ENCODE data around the gene ARFGAP2. TPM values are rescaled to one million over a fixed set of nuclear protein-coding genes. Genes with fewer than 3 reads are reported as not detected.

ARFGAP2 gene
- polyA plus RNA-seq, 1 donor from 2014 or later, result 213 TPM

DNA sequence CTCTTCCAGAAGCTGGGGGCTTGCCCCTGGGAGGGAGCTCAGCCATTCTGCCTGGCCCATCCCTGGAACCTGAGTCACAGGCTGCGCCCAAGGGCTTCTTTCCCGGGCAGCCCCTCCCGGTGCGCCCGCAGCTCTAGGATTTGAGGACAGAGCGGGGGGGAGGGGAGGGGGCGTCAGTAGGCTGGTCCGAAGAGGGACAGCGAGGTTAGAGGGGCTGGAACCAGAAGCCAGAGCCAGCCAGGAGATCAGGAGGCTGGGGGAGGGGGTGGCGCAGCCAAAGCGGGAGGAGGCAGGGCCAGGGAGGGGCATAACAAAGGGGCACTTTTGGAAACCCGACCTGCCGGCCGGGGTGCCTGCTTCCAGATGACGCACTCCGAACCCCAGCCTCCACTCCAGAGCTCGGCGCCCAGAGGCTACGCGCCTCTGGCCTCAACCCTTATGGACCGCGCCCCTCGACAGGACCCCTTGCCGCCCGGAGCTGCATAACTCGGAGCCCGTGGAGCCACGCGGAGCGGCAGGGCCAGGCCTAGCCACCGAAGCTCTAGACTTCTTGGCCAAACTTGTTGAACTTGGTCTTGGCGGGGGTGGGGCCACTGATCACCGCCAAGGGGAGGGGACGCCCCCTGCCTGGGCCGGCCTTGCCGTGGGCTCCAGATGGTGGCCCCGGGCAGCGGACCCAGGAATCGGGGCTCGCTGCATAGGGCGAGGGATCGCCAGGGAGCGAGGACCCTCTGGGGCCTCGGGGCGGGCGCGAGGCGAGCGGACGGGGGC, 8.8 kb upstream of the ARFGAP2 start:
- Histone ChIP-seq H3K27me3 (ENCODE audit: insufficient read depth, low read depth, low read length) (peaks cover 50% of the 10 kb centered on the region), H3F3A (ENCODE audit: insufficient read depth, low read length, poor library complexity, severe bottlenecking) (no peaks in the 10 kb centered on the region), H3K36me3 (ENCODE audit: insufficient read depth, low read length) (no peaks in the 10 kb centered on the region), H4K20me1 (ENCODE audit: insufficient read depth) (no peaks in the 10 kb centered on the region), H3K4me3 (ENCODE audit: low read length) (peak overlapping the region; percentile 45), H3K9me3 (ENCODE audit: low read length) (no peaks in the 10 kb centered on the region), H3K9ac (ENCODE audit: low read length) (no peak overlapping the region), H3K27ac (ENCODE audit: low read length) (no peak overlapping the region), H3K9me2 (ENCODE audit: insufficient read depth, low read length) (no peaks in the 10 kb centered on the region), H2AFZ (ENCODE audit: low read depth, low read length) (no peak overlapping the region), H3K79me2 (replicated peaks; ENCODE audit: insufficient read depth, low read length) (no peaks in the 10 kb centered on the region), H3K4me2 (ENCODE audit: low read length) (no peak overlapping the region)
- no peak for TF ChIP-seq POLR2AphosphoS5 (IDR thresholded peaks at IDR 0.05)
- TF ChIP-seq, protein P1, sequence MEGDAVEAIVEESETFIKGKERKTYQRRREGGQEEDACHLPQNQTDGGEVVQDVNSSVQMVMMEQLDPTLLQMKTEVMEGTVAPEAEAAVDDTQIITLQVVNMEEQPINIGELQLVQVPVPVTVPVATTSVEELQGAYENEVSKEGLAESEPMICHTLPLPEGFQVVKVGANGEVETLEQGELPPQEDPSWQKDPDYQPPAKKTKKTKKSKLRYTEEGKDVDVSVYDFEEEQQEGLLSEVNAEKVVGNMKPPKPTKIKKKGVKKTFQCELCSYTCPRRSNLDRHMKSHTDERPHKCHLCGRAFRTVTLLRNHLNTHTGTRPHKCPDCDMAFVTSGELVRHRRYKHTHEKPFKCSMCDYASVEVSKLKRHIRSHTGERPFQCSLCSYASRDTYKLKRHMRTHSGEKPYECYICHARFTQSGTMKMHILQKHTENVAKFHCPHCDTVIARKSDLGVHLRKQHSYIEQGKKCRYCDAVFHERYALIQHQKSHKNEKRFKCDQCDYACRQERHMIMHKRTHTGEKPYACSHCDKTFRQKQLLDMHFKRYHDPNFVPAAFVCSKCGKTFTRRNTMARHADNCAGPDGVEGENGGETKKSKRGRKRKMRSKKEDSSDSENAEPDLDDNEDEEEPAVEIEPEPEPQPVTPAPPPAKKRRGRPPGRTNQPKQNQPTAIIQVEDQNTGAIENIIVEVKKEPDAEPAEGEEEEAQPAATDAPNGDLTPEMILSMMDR (IDR thresholded peaks at IDR 0.05; ENCODE audit: poor library complexity, severe bottlenecking), result no peak
- no peak for TF ChIP-seq EP300 (conservative IDR thresholded peaks at IDR 0.05; ENCODE audit: poor library complexity, severe bottlenecking)
- TF ChIP-seq EZH2 (IDR thresholded peaks at IDR 0.05; ENCODE audit: borderline replicate concordance, insufficient read depth, low read length, poor library complexity, severe bottlenecking), result no peak
- TF ChIP-seq REST (IDR thresholded peaks at IDR 0.05; ENCODE audit: borderline replicate concordance), result no peak
- no peak for TF ChIP-seq SMC3 (conservative IDR thresholded peaks at IDR 0.05; ENCODE audit: poor library complexity)
- no peak for TF ChIP-seq TAF1 (IDR thresholded peaks at IDR 0.05; ENCODE audit: low read depth)
- no peak for TF ChIP-seq RAD21 (conservative IDR thresholded peaks at IDR 0.05)
- TF ChIP-seq MXI1 (conservative IDR thresholded peaks at IDR 0.05; ENCODE audit: poor library complexity, severe bottlenecking), result no peak

DNA sequence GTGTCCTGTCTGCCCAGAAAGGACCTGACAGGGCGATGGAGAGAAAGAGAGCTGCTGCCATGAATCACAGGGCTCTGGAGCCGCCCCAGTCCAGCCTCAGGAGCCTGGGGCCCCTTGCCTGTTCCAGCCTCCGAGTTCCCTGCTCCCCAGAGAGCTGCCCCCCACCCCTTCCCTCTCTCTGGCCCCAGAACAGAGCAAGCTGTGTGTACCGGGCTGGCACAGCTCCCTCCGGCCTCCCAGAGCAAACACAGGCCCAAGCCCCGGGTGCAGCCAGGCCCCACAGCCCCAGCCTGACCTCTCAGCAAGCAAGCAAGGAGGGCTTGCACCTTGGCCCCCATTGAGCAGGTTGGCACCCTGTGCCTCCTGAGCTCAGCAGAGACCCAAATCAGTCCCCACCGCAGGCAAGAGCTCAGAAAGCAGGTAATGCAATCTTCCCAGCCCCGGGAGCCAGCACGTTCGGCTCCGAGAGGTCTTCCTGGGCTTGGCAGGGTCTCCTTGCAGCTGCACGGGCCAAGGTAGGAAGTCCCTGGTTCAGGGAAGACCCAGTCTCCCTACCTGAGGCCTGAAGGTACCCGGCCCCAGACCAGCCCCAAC, 8.1 kb upstream of the ARFGAP2 start:
- H3K79me2 ChIP-seq (replicated peaks; ENCODE audit: insufficient read depth, low read length), result no peaks in the 10 kb centered on the region
- H3K4me2 ChIP-seq (ENCODE audit: low read length), result no peak overlapping the region
- no peaks in the 10 kb centered on the region for H4K20me1 ChIP-seq (ENCODE audit: insufficient read depth)
- H3K9me2 ChIP-seq (ENCODE audit: insufficient read depth, low read length), result no peaks in the 10 kb centered on the region
- H3K36me3 ChIP-seq (ENCODE audit: insufficient read depth, low read length), result no peaks in the 10 kb centered on the region
- no peak for TF ChIP-seq RAD21 (conservative IDR thresholded peaks at IDR 0.05)
- no peak for TF ChIP-seq EP300 (conservative IDR thresholded peaks at IDR 0.05; ENCODE audit: poor library complexity, severe bottlenecking)
- no peak for TF ChIP-seq TAF1 (IDR thresholded peaks at IDR 0.05; ENCODE audit: low read depth)
- TF ChIP-seq, protein P1 (IDR thresholded peaks at IDR 0.05; ENCODE audit: poor library complexity, severe bottlenecking), result no peak
- no peak for TF ChIP-seq EZH2 (IDR thresholded peaks at IDR 0.05; ENCODE audit: borderline replicate concordance, insufficient read depth, low read length, poor library complexity, severe bottlenecking)
- no peak for TF ChIP-seq MXI1 (conservative IDR thresholded peaks at IDR 0.05; ENCODE audit: poor library complexity, severe bottlenecking)
- TF ChIP-seq POLR2AphosphoS5 (IDR thresholded peaks at IDR 0.05), result no peak
- no peak for TF ChIP-seq SMC3 (conservative IDR thresholded peaks at IDR 0.05; ENCODE audit: poor library complexity)
- peaks cover 50% of the 10 kb centered on the region for H3K27me3 ChIP-seq (ENCODE audit: insufficient read depth, low read depth, low read length)
- no peak overlapping the region for H3K9ac ChIP-seq (ENCODE audit: low read length)
- no peak overlapping the region for H2AFZ ChIP-seq (ENCODE audit: low read depth, low read length)
- no peak overlapping the region for H3K4me3 ChIP-seq (ENCODE audit: low read length)
- no peak overlapping the region for H3K27ac ChIP-seq (ENCODE audit: low read length)
- H3F3A ChIP-seq (ENCODE audit: insufficient read depth, low read length, poor library complexity, severe bottlenecking), result no peaks in the 10 kb centered on the region
- no peaks in the 10 kb centered on the region for H3K9me3 ChIP-seq (ENCODE audit: low read length)
